K562 (cell line): Measurements from ENCODE around the gene SPEM1. TPM values are rescaled to one million over a fixed set of nuclear protein-coding genes. Genes with fewer than 3 reads are reported as not detected.

Experiments used
- ATAC-seq: fragments of 200-7000 bp; cut with Tn5 transposase; 3 replicates; pipeline ENCODE4 v1.9.1; 2020; ENCODE audit warnings: moderate library complexity
- BruUV-seq: library from RNA; stranded (reverse); fragments of 400-500 nt; replicated peaks from 2 replicates; lab custom pipeline; 2021; lab: Mats Ljungman, UMichigan
- CTCF ChIA-PET: fragments of 300-600 bp; formaldehyde crosslinking; extraction: SDS; loops from one replicate; lab custom pipeline; 2021; ENCODE audit warnings: low intra/inter-chr PET ratio; lab: Yijun Ruan, JAX
- POLR2A ChIA-PET: fragments of 300-600, 350-650 bp; sonication (Branson Sonifier 250); formaldehyde crosslinking; extraction: SDS; loops from one replicate; lab custom pipeline; 2021; ENCODE audit warnings: antibody characterized with exemption, inconsistent platforms; lab: Yijun Ruan, JAX
- DNase-seq, 4 experiments: peaks; one replicate each; pipeline versions ENCODE4 v3.0.0 to v3.0.0-alpha.2; 2011 to 2018; ENCODE audit warnings: low spot score in 3 of 4, mixed read lengths in 3 of 4; ENCODE audit errors: extremely low read depth in 1 of 4
- FAIRE-seq: peaks from 2 replicates; lab custom pipeline; 2011; peaks lifted over from hg19 to GRCh38; lab: Jason Lieb, UNC
- H2AFZ ChIP-seq: 2 replicates; pipeline ENCODE4 v1.6.0; 2011; ENCODE audit warnings: low read depth, low read length, control low read depth, inconsistent platforms
- H3K27ac ChIP-seq: fragments of 200-600 bp; 3 replicates; pipeline ENCODE4 v1.8.0; 2011; ENCODE audit warnings: low read depth, mild to moderate bottlenecking, control low read depth, inconsistent platforms, low read length, moderate library complexity, mixed read lengths; ENCODE audit errors: extremely low read depth
- H3K27me3 ChIP-seq, 2 experiments: fragments of 300-600 bp in 1 of 2; 2 replicates in 1 of 2; 3 replicates in 1 of 2; pipeline versions ENCODE4 v1.6.0 to v1.8.0; 2011; ENCODE audit warnings: inconsistent platforms in 2 of 2, low read length in 2 of 2, mild to moderate bottlenecking in 1 of 2, mixed read lengths in 1 of 2, moderate library complexity in 1 of 2; ENCODE audit not compliant: control insufficient read depth in 2 of 2, insufficient read depth in 2 of 2
- H3K36me3 ChIP-seq: fragments of 300-600 bp; 3 replicates; pipeline ENCODE4 v1.8.0; 2011; ENCODE audit warnings: mild to moderate bottlenecking, low read length, inconsistent platforms; ENCODE audit not compliant: control insufficient read depth, insufficient read depth
- H3K4me1 ChIP-seq, 2 experiments: fragments of 200-600 bp in 1 of 2; replicated peaks in 1 of 2; 2 replicates in 1 of 2; 3 replicates in 1 of 2; pipeline versions ENCODE4 v1.5.1 to v1.8.0; 2011; ENCODE audit warnings: inconsistent platforms in 2 of 2, low read length in 2 of 2, mild to moderate bottlenecking in 1 of 2, mixed read lengths in 1 of 2, moderate library complexity in 1 of 2; ENCODE audit not compliant: control insufficient read depth in 2 of 2, insufficient read depth in 2 of 2
- H3K4me2 ChIP-seq: 2 replicates; pipeline ENCODE4 v1.6.1; 2011; ENCODE audit warnings: low read length, control low read depth, inconsistent platforms, mixed read lengths; ENCODE audit not compliant: insufficient read depth
- H3K4me3 ChIP-seq: fragments of 200-600 bp; sonication (generic), shearing (Covaris generic); 2 replicates; pipeline ENCODE4 v1.5.1; 2016; ENCODE audit warnings: control low read depth, inconsistent platforms
- H3K79me2 ChIP-seq: fragments of 200-600 bp; 3 replicates; pipeline ENCODE4 v1.8.0; 2011; ENCODE audit warnings: low read length, inconsistent platforms; ENCODE audit not compliant: control insufficient read depth, insufficient read depth
- H3K9ac ChIP-seq, 2 experiments: 2 replicates each; pipeline versions ENCODE4 v1.6.0 to v1.6.1; 2011; ENCODE audit warnings: low read depth in 2 of 2, low read length in 2 of 2, control low read depth in 1 of 2, inconsistent platforms in 1 of 2, mild to moderate bottlenecking in 1 of 2, mixed read lengths in 1 of 2; ENCODE audit not compliant: insufficient read depth in 1 of 2
- H3K9me1 ChIP-seq: one replicate; pipeline ENCODE4 v1.6.0; 2011; ENCODE audit warnings: inconsistent platforms, mild to moderate bottlenecking, low read length, moderate library complexity; ENCODE audit not compliant: control insufficient read depth, insufficient read depth
- H3K9me3 ChIP-seq: replicated peaks from 2 replicates; pipeline ENCODE4 v1.5.1; 2011; ENCODE audit warnings: low read depth, low read length, inconsistent platforms; ENCODE audit not compliant: control insufficient read depth, insufficient read depth
- H4K20me1 ChIP-seq: replicated peaks from 2 replicates; pipeline ENCODE4 v1.6.1; 2011; ENCODE audit warnings: low read length, inconsistent platforms, mixed read lengths; ENCODE audit not compliant: control insufficient read depth, insufficient read depth
- ARID2 ChIP-seq: fragments of 450-650 bp; IDR thresholded peaks from 2 replicates; pipeline ENCODE4 v1.6.1; 2017; ENCODE audit warnings: antibody characterized with exemption, mild to moderate bottlenecking
- C11orf30 ChIP-seq: fragments of 450-650 bp; IDR thresholded peaks from 2 replicates; pipeline ENCODE4 v1.6.1; 2016; ENCODE audit warnings: low read depth, mild to moderate bottlenecking
- KDM4B ChIP-seq, 2 experiments: fragments of 450-650 bp in 1 of 2; sonication (generic) in 1 of 2; IDR thresholded peaks; 2 replicates each; pipeline ENCODE4 v1.6.1; 2016 to 2017; ENCODE audit warnings: borderline replicate concordance in 2 of 2, antibody characterized with exemption in 1 of 2, low read depth in 1 of 2, mild to moderate bottlenecking in 1 of 2
- SAP30 ChIP-seq: fragments of 200-600 bp; sonication (generic); IDR thresholded peaks from 2 replicates; pipeline ENCODE4 v1.6.1; 2012; ENCODE audit warnings: borderline replicate concordance, low read depth, mild to moderate bottlenecking, moderate library complexity, low read length, control low read depth, inconsistent platforms; ENCODE audit not compliant: insufficient read depth, poor library complexity, severe bottlenecking
- STAT5B ChIP-seq: fragments of 250-450 bp; sonication (Bioruptor Pico); IDR thresholded peaks from 2 replicates; pipeline ENCODE4 v1.8.0; 2021; ENCODE audit warnings: mild to moderate bottlenecking, inconsistent platforms
- ZNF277 ChIP-seq: fragments of 250-450 bp; sonication (Bioruptor Pico); IDR thresholded peaks from 2 replicates; pipeline ENCODE4 v1.8.0; 2022; ENCODE audit warnings: inconsistent platforms, mild to moderate bottlenecking, moderate library complexity, borderline replicate concordance
- WGBS: fragments of 100-300 bp; shearing (Covaris generic); methylation state at CpG from one replicate; pipeline ENCODE4 v1.1.6; 2016; ENCODE audit warnings: low coverage, mixed read lengths; ENCODE audit not compliant: insufficient coverage; ENCODE audit errors: missing lambda C conversion rate; 5-methylcytosine and 5-hydroxymethylcytosine counted together
- in situ Hi-C: fragments of 300-500 bp; cut with MboI; formaldehyde crosslinking; loops from 4 replicates; pipeline ENCODE4 v1.15.0; 2018; ENCODE audit warnings: inconsistent platforms, mixed read lengths
- intact Hi-C: fragments of 100-400 bp; cut with micrococcal nuclease; formaldehyde crosslinking; loops from 2 replicates; pipeline ENCODE4 v1.14.2; 2022
- polyA plus RNA-seq, 8 experiments: library from polyadenylated mRNA; depleted of rRNA in 4 of 8; stranded (reverse) in 5 of 8; unstranded in 3 of 8; fragments of >200 nt; fragmentation: Nextera tagmentation in 2 of 8; fragmentation: Illumina TruSeq in 1 of 8; extraction: Ambion mirVana in 2 of 8; extraction: Trizol in 1 of 8; gene quantifications; 2 replicates each; pipeline versions ENCODE4 v1.2.1 to v1.2.3, GENCODE V29; 2011 to 2014; ENCODE audit warnings: inconsistent platforms in 1 of 8, missing spikeins in 1 of 8
- total RNA-seq, 7 experiments: library from RNA; depleted of rRNA in 6 of 7; stranded (reverse); fragments of >200 nt in 6 of 7; fragmentation: Illumina TruSeq in 2 of 7; extraction: Trizol in 2 of 7; gene quantifications; 2 replicates each; pipeline versions ENCODE4 v1.2.1 to v1.2.3, GENCODE V29; 2011 to 2021; ENCODE audit warnings: low replicate concordance in 1 of 7

Gene SPEM1
- total and polyA plus RNA-seq, 9 of the 15 experiments (the other 6 are each of a cell fraction or from before 2014, with no cell fraction given) = not detected

GRCh38 chr17:7437369-7437863 is 17.3 kb downstream of the SPEM1 start:
- H3K9me3 ChIP-seq = no peaks in the 10 kb centered on the region
- peak overlapping the region; percentile 76; the same call in 1 of the 2 replicates for H3K4me2 ChIP-seq
- no peak overlapping the region for H2AFZ ChIP-seq
- H3K27ac ChIP-seq = no peak overlapping the region
- intact Hi-C loops (loop anchor here (5.0 kb wide), 2 partner anchors 35 to 45 kb away; partner anchors contain the start of genes POLR2A, SLC35G6 and TMEM256), in situ Hi-C loops (no loop called here)
- ChIA-PET POLR2A (interaction anchor here (1.0 to 4.2 kb wide), 3 partner anchors 16 to 84 kb away, joined by 3 to 21 read pairs (median 3); partner anchors contain the start of gene POLR2A), CTCF (no interaction called here)
- H3K4me1 ChIP-seq = peaks cover 17 to 63% of the 10 kb centered on the region in 2 experiments; a peak in 4 of 5 replicates
- DNase-seq (no peak), FAIRE-seq (no peak), ATAC-seq (no peak)
- TF ChIP-seq STAT5B (CRISPR knock-in tag) = no peak
- TF ChIP-seq SAP30 = no peak
- 0 out of 2 replicates have a peak, but pooled peaks have one; percentile 6 for TF ChIP-seq C11orf30
- TF ChIP-seq ARID2 = no peak
- TF ChIP-seq KDM4B (IDR thresholded peaks at IDR 0.05; ENCODE audit: borderline replicate concordance in 2 of 2, low read depth in 1 of 2) = no peak
- TF ChIP-seq ZNF277 (CRISPR knock-in tag) = no peak
- H3K27me3 ChIP-seq = no peaks in the 10 kb centered on the region
- peaks cover 3% of the 10 kb centered on the region for H3K9me1 ChIP-seq
- peak overlapping the region in 1 of 2 experiments; percentile 68; a peak in 1 of 4 replicates for H3K9ac ChIP-seq
- no TSS peak for BruUV-seq
- H4K20me1 ChIP-seq = no peaks in the 10 kb centered on the region
- peaks cover 7% of the 10 kb centered on the region; the same call in 2 of the 3 replicates for H3K79me2 ChIP-seq
- no peaks in the 10 kb centered on the region for H3K36me3 ChIP-seq
- WGBS = 58% methylated on average over 3 of the region's 31 CpGs
- no peak overlapping the region for H3K4me3 ChIP-seq
